Endothelial cell of umbilical vein (primary cell): ENCODE data around the gene RAC2.

Source experiments
- CTCF ChIP-seq, 2 donors: IDR thresholded peaks; 1 replicate in 1 of 2; 2 replicates in 1 of 2; pipeline ENCODE4 v1.5.1; 2011; ENCODE audit warnings: low read length in 2 of 2, mild to moderate bottlenecking in 2 of 2, moderate library complexity in 2 of 2, control low read depth in 1 of 2, inconsistent platforms in 1 of 2, low read depth in 1 of 2; ENCODE audit not compliant: insufficient read depth in 1 of 2; ENCODE audit errors: extremely low read depth in 1 of 2
- EZH2 ChIP-seq: IDR thresholded peaks from 2 replicates; pipeline ENCODE4 v1.6.1; 2012; ENCODE audit warnings: borderline replicate concordance, low read depth, mild to moderate bottlenecking, moderate library complexity, low read length, inconsistent platforms; ENCODE audit not compliant: severe bottlenecking
- GATA2 ChIP-seq: IDR thresholded peaks from 2 replicates; pipeline ENCODE4 v1.7.0; 2011; ENCODE audit warnings: low read depth, mild to moderate bottlenecking, moderate library complexity, mixed read lengths, low read length; ENCODE audit not compliant: insufficient read length, insufficient read depth
- MAX ChIP-seq: IDR thresholded peaks from 2 replicates; pipeline ENCODE4 v1.6.1; 2011; ENCODE audit not compliant: insufficient read depth, insufficient read length
- MYC ChIP-seq: IDR thresholded peaks from one replicate; pipeline ENCODE4 v1.6.1; 2011; ENCODE audit warnings: mild to moderate bottlenecking, low read depth, low read length
- POLR2A ChIP-seq: IDR thresholded peaks from 2 replicates; pipeline ENCODE4 v1.6.1; 2012; ENCODE audit warnings: low read depth, mild to moderate bottlenecking, control low read depth, low read length

DNA sequence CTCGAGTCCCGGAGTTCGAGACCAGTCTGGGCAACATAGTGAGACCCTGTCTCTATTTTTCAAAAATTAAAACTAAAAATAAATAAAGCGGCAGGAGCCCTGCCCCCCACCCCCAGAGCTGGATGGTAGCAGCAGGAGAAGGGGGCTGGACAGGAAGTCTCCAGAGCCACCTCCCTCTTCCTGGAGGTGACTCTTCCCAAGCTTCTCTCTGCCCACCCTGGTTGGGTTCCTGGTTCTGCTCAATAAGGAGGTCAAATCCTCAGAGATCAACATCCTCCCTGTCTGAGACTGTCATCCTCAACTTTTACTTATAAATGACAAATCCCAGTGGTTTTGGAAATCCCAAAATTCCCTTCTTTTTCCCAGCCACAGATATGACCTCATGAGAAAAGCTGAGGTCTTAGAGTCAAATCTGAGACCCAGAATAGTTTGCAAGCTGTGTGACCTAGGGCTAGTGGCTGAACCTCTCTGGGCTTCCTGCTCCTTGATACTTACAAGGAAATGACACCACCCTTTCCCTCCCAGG, 57.0 kb downstream of the RAC2 start:
- TF ChIP-seq CTCF (IDR thresholded peaks at IDR 0.05; ENCODE audit: extremely low read depth in 1 of 2, insufficient read depth in 1 of 2, low read depth in 1 of 2, low read length in 2 of 2) = no peak
- TF ChIP-seq POLR2A = no peak
- no peak for TF ChIP-seq MAX
- no peak for TF ChIP-seq EZH2
- TF ChIP-seq MYC = no peak
- TF ChIP-seq GATA2 = no peak
